GM18907 (cell line): ENCODE measurements around the gene NTNG1.

Experiments used
- ATAC-seq: cut with Tn5 transposase; IDR thresholded peaks from one replicate; pipeline ENCODE4 v1.9.1; 2021; ENCODE audit warnings: mild to moderate bottlenecking, moderate library complexity; ENCODE audit not compliant: unreplicated experiment

NTNG1 gene

GRCh38 chr1:107443860-107444259 lies 303.0 kb downstream of the NTNG1 start:
- no peak for ATAC-seq

GRCh38 chr1:107444302-107444701 lies 303.5 kb downstream of the NTNG1 start:
- no peak for ATAC-seq

GRCh38 chr1:107449326-107449725 lies 308.5 kb downstream of the NTNG1 start:
- no peak for ATAC-seq

GRCh38 chr1:107450899-107451664 lies 310.2 kb downstream of the NTNG1 start:
- ATAC-seq, result peak; percentile 88

DNA sequence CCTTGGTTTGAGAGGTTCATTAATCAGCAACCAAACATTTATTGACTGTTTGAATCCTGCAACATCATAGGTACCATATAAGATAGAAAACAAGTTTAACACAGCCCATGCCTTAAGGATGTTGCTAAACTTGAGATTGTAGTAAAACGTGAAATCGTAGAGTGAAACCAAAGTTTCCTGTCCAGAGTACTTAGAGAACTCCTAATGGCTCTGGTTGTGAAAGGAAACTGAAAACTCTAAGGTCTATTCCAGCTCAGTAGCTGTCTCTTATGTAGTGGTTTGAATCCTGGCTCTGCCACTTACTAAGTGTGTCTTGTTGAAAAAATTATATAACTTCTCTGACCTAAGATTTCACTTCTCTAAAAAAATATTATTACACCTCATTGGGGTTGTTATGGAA lies 310.9 kb downstream of the NTNG1 start:
- ATAC-seq, result peak; percentile 52

DNA sequence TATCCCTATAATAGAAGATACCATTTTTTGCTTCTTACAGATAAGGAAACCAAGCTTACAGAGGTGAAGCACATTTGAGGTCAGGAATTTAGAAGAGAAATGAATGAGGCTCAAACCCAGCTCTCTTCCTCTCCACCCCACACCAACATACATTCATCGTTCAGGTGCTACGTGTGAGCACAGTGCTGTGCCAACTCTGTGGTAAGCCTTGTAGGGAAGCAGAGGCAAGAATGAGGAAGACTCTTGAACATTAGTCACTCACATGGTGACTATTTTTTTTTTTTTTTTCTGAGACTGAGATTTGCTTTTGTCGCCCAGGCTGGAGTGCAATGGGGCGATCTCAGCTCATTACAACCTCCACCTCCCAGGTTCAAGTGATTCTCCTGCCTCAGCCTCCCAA lies 314.0 kb downstream of the NTNG1 start:
- no peak for ATAC-seq

DNA sequence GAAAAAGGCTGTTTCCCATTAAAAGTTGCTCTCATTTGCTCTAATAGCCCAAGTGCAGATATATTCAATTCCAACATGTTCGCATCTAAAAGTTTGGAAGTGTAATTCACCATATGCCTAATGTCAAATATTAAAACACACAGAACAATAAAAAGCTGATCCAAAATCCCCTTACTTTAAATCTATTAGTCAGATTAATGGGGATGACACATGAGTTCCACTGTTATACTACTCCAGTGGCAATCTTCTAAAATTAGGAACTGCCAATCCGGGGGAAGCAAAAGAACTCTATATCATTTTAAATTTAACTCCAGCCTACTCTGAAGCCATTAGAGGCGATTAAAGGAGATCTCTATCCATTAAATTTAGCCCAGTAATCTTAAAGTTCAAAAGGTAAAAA lies 317.1 kb downstream of the NTNG1 start:
- ATAC-seq, result no peak

DNA sequence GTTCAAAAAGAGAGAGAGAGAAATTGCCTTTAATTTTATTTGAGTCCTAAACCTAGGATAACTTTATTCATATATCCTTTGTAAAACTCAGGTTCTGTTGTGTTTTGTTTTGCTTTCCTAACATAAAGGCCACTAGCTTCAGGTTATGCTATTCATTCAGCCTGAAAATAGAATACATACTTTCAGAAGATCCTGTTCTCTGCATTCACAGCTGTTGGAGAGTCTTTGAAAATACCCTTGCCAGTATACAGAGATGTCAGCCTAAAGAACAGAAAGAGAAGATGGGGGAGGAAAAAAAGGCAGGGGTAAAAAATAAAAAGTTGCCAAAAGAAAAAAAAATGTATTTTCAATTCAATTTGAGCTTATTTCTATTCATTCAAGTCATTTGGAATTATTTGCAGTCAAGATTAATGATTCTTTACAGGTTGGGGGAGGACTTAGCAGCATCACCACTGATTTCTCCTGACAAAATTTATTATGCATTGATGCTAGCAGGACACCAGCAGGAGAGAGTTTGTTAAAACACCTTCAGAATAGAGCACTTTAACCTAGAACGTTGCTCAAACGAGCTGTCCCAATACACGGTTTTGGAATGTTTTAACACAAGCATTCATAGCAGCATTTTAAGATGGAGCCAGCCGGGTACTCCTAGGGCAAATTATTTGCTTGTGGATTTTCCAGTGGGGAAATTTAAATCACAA lies 318.5 kb downstream of the NTNG1 start:
- ATAC-seq, result peak; percentile 64

DNA sequence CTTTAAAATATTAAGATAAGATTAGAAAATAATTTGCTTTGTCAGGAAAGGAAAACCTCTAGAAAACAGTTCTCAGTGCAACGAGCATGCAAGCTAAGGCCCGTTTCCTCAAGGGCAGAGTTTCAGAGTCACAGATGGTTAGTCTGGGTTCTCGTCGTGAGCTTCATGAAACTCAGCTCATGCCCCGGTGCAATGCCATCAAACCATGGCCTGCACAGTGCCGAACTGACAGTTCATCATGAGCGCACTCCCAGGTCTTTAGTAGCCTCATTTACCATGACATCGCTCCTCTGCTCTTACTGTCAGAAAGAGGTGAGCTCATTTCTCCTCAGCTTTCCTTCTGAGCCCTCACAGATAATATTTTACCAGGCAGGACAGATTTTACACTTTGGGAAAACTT lies 319.2 kb downstream of the NTNG1 start:
- peak; percentile 95 for ATAC-seq

DNA sequence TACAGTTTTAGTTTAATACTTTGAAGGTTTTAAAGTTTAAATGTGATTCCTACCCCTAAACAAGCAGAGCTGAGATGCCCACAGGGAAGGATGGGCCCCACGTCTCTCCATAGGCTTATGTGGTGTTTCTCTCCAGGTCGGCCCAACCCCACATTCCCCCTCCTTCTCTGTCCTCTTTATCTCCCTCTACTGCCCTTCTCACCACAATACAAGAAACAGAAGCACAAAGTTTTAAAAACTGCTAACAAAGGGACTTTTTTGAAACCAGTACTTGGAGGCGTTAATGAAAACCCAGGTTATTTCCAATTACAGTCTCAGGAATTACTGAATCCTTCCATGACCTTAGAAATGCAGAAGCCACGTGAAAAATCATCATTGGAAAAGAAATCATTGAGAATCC lies 324.0 kb downstream of the NTNG1 start:
- ATAC-seq, result no peak

GRCh38 chr1:107467286-107467685 lies 326.4 kb downstream of the NTNG1 start:
- no peak for ATAC-seq

- no peak for ATAC-seq
Measured at GRCh38 chr1:107467811-107468210, 327.0 kb downstream of the NTNG1 start.

DNA sequence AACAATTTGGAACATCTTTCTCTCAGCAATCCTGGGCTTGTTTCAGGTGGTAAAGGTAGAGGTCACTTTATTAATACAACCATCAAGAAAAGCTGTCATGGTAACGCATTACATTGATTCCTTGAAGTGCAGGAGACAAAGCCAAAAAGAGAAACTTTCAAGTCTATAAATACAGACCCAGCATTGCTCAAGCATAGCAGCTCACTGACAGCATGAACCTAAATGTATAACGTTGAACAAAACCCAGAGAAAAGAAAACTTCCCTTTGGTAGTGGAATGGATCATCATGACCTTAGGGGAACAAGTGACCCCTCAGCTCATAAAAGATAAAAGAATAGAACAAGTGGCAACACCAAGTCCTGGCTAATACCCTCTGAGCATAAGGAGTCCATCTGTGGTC lies 332.2 kb downstream of the NTNG1 start:
- no peak for ATAC-seq

- peak; percentile 71 for ATAC-seq
Measured at GRCh38 chr1:107474877-107475612, 334.2 kb downstream of the NTNG1 start.

GRCh38 chr1:107477233-107477632 lies 336.4 kb downstream of the NTNG1 start:
- ATAC-seq, result no peak

GRCh38 chr1:107479865-107480350 lies 339.1 kb downstream of the NTNG1 start:
- ATAC-seq, result no peak

- ATAC-seq, result peak; percentile 90
Measured at GRCh38 chr1:107480548-107481415, 339.9 kb downstream of the NTNG1 start.

- no peak for ATAC-seq
Measured at GRCh38 chr1:107481756-107482384, 341.0 kb downstream of the NTNG1 start.

GRCh38 chr1:107483949-107484348 lies 343.1 kb downstream of the NTNG1 start:
- no peak for ATAC-seq

DNA sequence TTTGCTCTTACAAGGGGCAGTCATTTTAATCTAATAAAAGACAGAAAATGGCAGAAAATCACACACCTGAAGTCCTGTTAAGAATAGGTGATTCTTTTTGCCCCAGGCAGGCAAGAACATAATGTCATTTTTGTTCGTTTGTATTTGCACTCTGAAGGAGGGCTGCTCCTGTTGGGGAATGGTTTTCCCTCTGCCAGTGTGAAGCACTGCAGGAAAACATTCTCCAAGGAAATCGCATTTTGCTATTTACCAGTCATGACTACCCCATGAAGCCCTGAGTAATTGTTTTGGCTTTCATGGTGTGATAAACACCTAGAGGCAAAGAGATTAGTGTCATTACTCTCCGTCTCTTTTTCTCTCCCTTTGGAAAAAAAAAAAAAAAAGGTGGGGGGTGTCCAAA lies 345.5 kb downstream of the NTNG1 start:
- no peak for ATAC-seq
